ENCODE results near the gene TMC5. TPM values are rescaled to one million over a fixed set of nuclear protein-coding genes. Genes with fewer than 3 reads are reported as not detected.

The TMC5 gene
- total RNA-seq, 1 experiment from 2014 or later = 1.2 TPM

- no peak for DNase-seq
- Histone ChIP-seq H3K27ac (ENCODE audit: insufficient read length, low read depth, low read length) (no peak overlapping the region), H2BK5ac (ENCODE audit: insufficient read length, low read length) (no peak overlapping the region), H3K79me2 (ENCODE audit: insufficient read depth, low read length) (no peaks in the 10 kb centered on the region), H3K9ac (ENCODE audit: extremely low read depth, insufficient read length, low read length) (no peak overlapping the region), H3K23ac (ENCODE audit: insufficient read length, low read depth, low read length) (no peak overlapping the region), H3K4me1 (ENCODE audit: insufficient read depth, low read length) (no peaks in the 10 kb centered on the region), H3K4ac (ENCODE audit: low read depth, low read length) (no peak overlapping the region), H3K56ac (ENCODE audit: insufficient read length, low read depth, low read length) (no peak overlapping the region), H2BK120ac (ENCODE audit: low read depth, low read length, poor library complexity, severe bottlenecking) (no peak overlapping the region), H2AK5ac (ENCODE audit: insufficient read length, low read length) (no peak overlapping the region), H3K9me3 (ENCODE audit: control insufficient read depth, low read depth, low read length) (no peaks in the 10 kb centered on the region), H2BK15ac (ENCODE audit: low read depth, low read length) (no peak overlapping the region), H4K5ac (ENCODE audit: insufficient read length, low read depth, low read length) (no peak overlapping the region), H4K20me1 (ENCODE audit: control insufficient read depth, insufficient read depth, insufficient read length) (no peaks in the 10 kb centered on the region), H3K18ac (ENCODE audit: insufficient read length, low read depth, low read length) (no peak overlapping the region), H3K79me1 (ENCODE audit: insufficient read depth, low read depth, low read length, poor library complexity, severe bottlenecking) (no peaks in the 10 kb centered on the region), H4K8ac (replicated peaks; ENCODE audit: insufficient read length, low read depth, low read length) (no peak overlapping the region), H3K27me3 (ENCODE audit: insufficient read depth, low read length) (no peaks in the 10 kb centered on the region), H3K4me2 (ENCODE audit: insufficient read depth, insufficient read length, low read length) (no peak overlapping the region), H3K14ac (ENCODE audit: insufficient read depth, low read length) (no peak overlapping the region), H2BK20ac (ENCODE audit: low read depth, low read length, poor library complexity, severe bottlenecking) (no peak overlapping the region), H2AFZ (ENCODE audit: low read length) (no peak overlapping the region), H3T11ph (ENCODE audit: low read length) (no peak overlapping the region), H4K91ac (ENCODE audit: insufficient read length, low read depth, low read length) (no peak overlapping the region), H2BK12ac (ENCODE audit: insufficient read length, low read depth, low read length) (no peak overlapping the region), H3K23me2 (ENCODE audit: insufficient read length, low read depth, low read length, poor library complexity, severe bottlenecking) (no peaks in the 10 kb centered on the region)
- WGBS (ENCODE audit: extremely low coverage, insufficient read length, low lambda C conversion rate) = no CpG with 5 or more reads among the region's 4 CpGs
- Mint-ChIP-seq H3K27ac (peak overlapping the region in 1 of 3 experiments; percentile 51; a peak in 1 of 7 replicates), H3K4me1 (peaks cover 9 to 12% of the 10 kb centered on the region in 2 experiments), H3K27me3 (ENCODE audit: low read depth) (no peaks in the 10 kb centered on the region), H3K4me3 (no peak overlapping the region), H3K9me3 (no peaks in the 10 kb centered on the region), H3K36me3 (ENCODE audit: insufficient read depth in 1 of 3, low read depth in 3 of 3) (peaks cover 0 to 3% (median 0%) of the 10 kb centered on the region in 3 experiments; a peak in 1 of 7 replicates)
- no peak for TF ChIP-seq CTCF (conservative IDR thresholded peaks at IDR 0.05)
Measured at GRCh38 chr16:19437280-19437679, 19.6 kb downstream of the TMC5 start.
